Body of pancreas (tissue), 4 donors: Measurements from ENCODE around the gene ARHGEF7. TPM values are rescaled to one million over a fixed set of nuclear protein-coding genes. Genes with fewer than 3 reads are reported as not detected.
A peak's percentile ranks its signal among the peaks of the same experiment; 100 is the strongest.

Experiments
- ATAC-seq: fragments of 150-250 bp; one replicate; pipeline ENCODE4 v1.9.1; 2016
- DNase-seq, 4 donors: peaks; one replicate each; pipeline ENCODE4 v3.0.0-alpha.2; 2019
- H3K27ac ChIP-seq, 4 donors: fragments of 200-600 bp; sonication (generic); 1 replicate in 3 of 4; 2 replicates in 1 of 4; pipeline versions ENCODE4 v1.5.1 to v1.6.1; 2016 to 2019; ENCODE audit warnings: mild to moderate bottlenecking in 1 of 4, mixed read lengths in 1 of 4, moderate library complexity in 1 of 4
- H3K27me3 ChIP-seq, 2 donors: fragments of 200-600 bp; sonication (generic); one replicate each; pipeline ENCODE4 v1.6.0; 2016; ENCODE audit warnings: mild to moderate bottlenecking in 1 of 2
- H3K36me3 ChIP-seq, 2 donors: fragments of 200-600 bp; sonication (generic); replicated peaks in 1 of 2; 2 replicates each; pipeline ENCODE4 v1.5.1; 2016; ENCODE audit warnings: low read depth in 2 of 2; ENCODE audit not compliant: insufficient read depth in 1 of 2
- H3K4me1 ChIP-seq: fragments of 200-600 bp; sonication (generic); one replicate; pipeline ENCODE4 v1.6.0; 2016
- H3K4me3 ChIP-seq, 2 donors: fragments of 200-600 bp; sonication (generic); 1 replicate in 1 of 2; 2 replicates in 1 of 2; pipeline ENCODE4 v1.5.1; 2016 to 2019
- H3K9me3 ChIP-seq, 3 donors: fragments of 200-600 bp; sonication (generic); 1 replicate in 2 of 3; 2 replicates in 1 of 3; pipeline ENCODE4 v1.5.1; 2016
- POLR2A ChIP-seq, 3 donors: fragments of 450-650 bp; IDR thresholded peaks; one replicate each; pipeline ENCODE4 v1.6.1; 2016; ENCODE audit warnings: antibody characterized with exemption in 3 of 3, mild to moderate bottlenecking in 2 of 3
- WGBS, 2 donors: methylation state at CpG; one replicate each; pipeline ENCODE4 v1.1.5; 2017; 5-methylcytosine and 5-hydroxymethylcytosine counted together
- intact Hi-C: fragments of 100-400 bp; cut with DNase I; formaldehyde crosslinking; loops from one replicate; pipeline ENCODE4 v1.15.1; 2023
- total RNA-seq, 2 donors: library from RNA; depleted of rRNA; stranded (reverse); fragments of >200 nt; gene quantifications; one replicate each; pipeline ENCODE4 v1.1.0, GENCODE V29; 2016
- TF ChIP-seq, protein P1 (sequence below), 7 experiments: fragments of 450-650 bp in 4 of 7; fragments of 200-600 bp in 3 of 7; sonication (generic) in 3 of 7; IDR thresholded peaks; one replicate each; pipeline ENCODE4 v1.5.1; 2016 to 2019; ENCODE audit warnings: antibody characterized with exemption in 7 of 7

Gene ARHGEF7
- total RNA-seq, 2 donors from 2014 or later: 27.5 to 81.4 TPM

DNA sequence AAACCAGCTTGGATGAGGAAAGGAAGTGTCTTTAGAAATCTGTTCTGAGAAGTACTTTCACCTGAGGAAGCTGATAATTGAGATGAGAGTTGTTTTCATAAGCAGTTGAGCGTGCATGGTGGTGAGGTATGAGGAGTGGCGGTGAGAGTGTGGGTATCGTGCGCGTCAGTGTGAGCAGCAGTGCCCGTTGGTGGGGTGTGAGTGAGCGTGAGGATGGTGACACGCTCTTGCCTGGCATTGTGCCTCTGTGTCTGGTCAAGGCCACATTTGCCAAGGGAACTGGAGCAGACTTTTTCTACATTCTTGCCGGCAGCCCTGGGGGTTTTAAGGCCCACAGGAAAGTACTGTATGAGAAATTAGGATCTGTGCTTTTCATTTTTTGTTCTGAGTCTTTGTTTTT is 168.9 kb downstream of the ARHGEF7 start:
- Histone ChIP-seq H3K36me3 (peaks cover 0 to 22% of the 10 kb centered on the region in 2 donors), H3K27me3 (no peaks in the 10 kb centered on the region), H3K27ac (no peak overlapping the region), H3K4me1 (peaks cover 18% of the 10 kb centered on the region), H3K4me3 (no peak overlapping the region), H3K9me3 (no peaks in the 10 kb centered on the region)
- intact Hi-C loops: no loop called here
- DNase-seq: peak in 3 of 4 donors; percentile 39 to 57 (median 47)
- ATAC-seq: no peak
- WGBS, 2 donors: 49 to 59% methylated on average over 9 of the region's 9 CpGs
- TF ChIP-seq, protein P1, sequence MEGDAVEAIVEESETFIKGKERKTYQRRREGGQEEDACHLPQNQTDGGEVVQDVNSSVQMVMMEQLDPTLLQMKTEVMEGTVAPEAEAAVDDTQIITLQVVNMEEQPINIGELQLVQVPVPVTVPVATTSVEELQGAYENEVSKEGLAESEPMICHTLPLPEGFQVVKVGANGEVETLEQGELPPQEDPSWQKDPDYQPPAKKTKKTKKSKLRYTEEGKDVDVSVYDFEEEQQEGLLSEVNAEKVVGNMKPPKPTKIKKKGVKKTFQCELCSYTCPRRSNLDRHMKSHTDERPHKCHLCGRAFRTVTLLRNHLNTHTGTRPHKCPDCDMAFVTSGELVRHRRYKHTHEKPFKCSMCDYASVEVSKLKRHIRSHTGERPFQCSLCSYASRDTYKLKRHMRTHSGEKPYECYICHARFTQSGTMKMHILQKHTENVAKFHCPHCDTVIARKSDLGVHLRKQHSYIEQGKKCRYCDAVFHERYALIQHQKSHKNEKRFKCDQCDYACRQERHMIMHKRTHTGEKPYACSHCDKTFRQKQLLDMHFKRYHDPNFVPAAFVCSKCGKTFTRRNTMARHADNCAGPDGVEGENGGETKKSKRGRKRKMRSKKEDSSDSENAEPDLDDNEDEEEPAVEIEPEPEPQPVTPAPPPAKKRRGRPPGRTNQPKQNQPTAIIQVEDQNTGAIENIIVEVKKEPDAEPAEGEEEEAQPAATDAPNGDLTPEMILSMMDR (IDR thresholded peaks at IDR 0.05): no peak
- TF ChIP-seq POLR2A (IDR thresholded peaks at IDR 0.05): no peak

DNA sequence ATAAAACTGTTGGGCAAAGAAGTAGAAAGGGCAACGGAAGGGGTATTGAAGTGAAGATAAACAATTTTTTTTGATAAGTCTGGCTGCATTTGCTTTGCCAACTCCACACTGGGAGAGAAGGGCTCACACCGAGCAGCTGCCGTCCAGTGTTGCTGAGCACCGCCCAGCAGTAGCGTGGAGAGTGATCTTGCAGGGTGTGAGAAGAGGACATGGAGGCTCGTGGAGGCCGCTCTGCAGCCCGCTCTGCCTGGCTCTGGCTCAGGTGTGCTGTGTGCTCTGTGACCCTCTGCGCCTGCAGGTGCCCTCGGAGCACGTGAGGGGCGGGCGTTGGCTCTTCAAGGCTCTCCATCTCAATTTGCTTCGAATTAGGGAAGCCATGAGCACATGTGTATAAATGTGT is 169.5 kb downstream of the ARHGEF7 start:
- intact Hi-C loops: no loop called here
- ATAC-seq: no peak
- Histone ChIP-seq H3K9me3 (no peaks in the 10 kb centered on the region), H3K27ac (no peak overlapping the region), H3K4me1 (peaks cover 18% of the 10 kb centered on the region), H3K4me3 (no peak overlapping the region), H3K36me3 (peaks cover 0 to 22% of the 10 kb centered on the region in 2 donors), H3K27me3 (no peaks in the 10 kb centered on the region)
- TF ChIP-seq, protein P1 (IDR thresholded peaks at IDR 0.05): no peak
- no peak for TF ChIP-seq POLR2A (IDR thresholded peaks at IDR 0.05)
- 61 to 75% methylated on average over 10 to 14 of the region's 14 CpGs for WGBS, 2 donors
- peak in 1 of 4 donors; percentile 28 for DNase-seq

- peaks cover 0 to 20% of the 10 kb centered on the region in 2 donors for H3K36me3 ChIP-seq
- intact Hi-C loops: no loop called here
These were observed 171.1 kb downstream of the ARHGEF7 start for GRCh38 chr13:111286162-111286561.

GRCh38 chr13:111286749-111287148 is 171.6 kb downstream of the ARHGEF7 start:
- H3K36me3 ChIP-seq: peaks cover 0 to 20% of the 10 kb centered on the region in 2 donors
- WGBS, 2 donors: 94 to 97% methylated on average over 7 of the region's 7 CpGs
- intact Hi-C loops: no loop called here

More at GRCh38 chr13:111286162-111286561, 171.1 kb downstream of the ARHGEF7 start:
- Histone ChIP-seq H3K4me3 (no peak overlapping the region), H3K4me1 (peaks cover 21% of the 10 kb centered on the region), H3K9me3 (no peaks in the 10 kb centered on the region), H3K27ac (no peak overlapping the region), H3K27me3 (no peaks in the 10 kb centered on the region)
- ATAC-seq (no peak), DNase-seq (no peak)
- WGBS, 2 donors: 86 to 90% methylated on average over 15 of the region's 15 CpGs
- TF ChIP-seq, protein P1 (IDR thresholded peaks at IDR 0.05): no peak
- no peak for TF ChIP-seq POLR2A (IDR thresholded peaks at IDR 0.05)

More at GRCh38 chr13:111286749-111287148, 171.6 kb downstream of the ARHGEF7 start:
- Histone ChIP-seq H3K9me3 (no peaks in the 10 kb centered on the region), H3K27ac (no peak overlapping the region), H3K4me3 (no peak overlapping the region), H3K4me1 (peaks cover 23% of the 10 kb centered on the region), H3K27me3 (no peaks in the 10 kb centered on the region)
- DNase-seq (no peak), ATAC-seq (no peak)
- TF ChIP-seq, protein P1 (IDR thresholded peaks at IDR 0.05): no peak
- TF ChIP-seq POLR2A (IDR thresholded peaks at IDR 0.05): no peak
